ENCODE results near the gene LPAR2.
"Not testable (repeated sequence)": the region's sequence is repeated elsewhere in the genome, so short reads cannot be mapped to it uniquely, and the experiment has no call there.

Gene LPAR2

DNA sequence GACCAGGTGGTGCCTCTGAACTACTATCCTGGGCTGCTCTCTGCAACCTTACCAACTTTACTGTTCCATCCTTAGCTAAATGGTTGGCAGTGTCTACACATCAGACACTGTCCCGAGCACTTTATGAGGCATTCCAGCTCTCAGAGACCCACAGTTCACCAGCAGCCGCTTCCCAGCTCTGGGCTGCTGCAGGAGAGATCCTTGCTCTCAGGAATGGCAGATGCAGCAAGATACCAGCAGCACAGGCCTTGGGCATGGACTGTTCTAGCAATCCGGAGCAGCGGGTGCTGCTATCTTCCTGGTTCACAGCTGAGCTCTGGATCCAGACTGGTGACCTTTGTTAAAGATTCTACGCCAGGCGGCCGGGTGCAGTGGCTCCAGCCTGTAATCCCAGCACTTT is 3.3 kb upstream of the LPAR2 start:
- no peak for DNase-seq (ENCODE audit: low read depth)

DNA sequence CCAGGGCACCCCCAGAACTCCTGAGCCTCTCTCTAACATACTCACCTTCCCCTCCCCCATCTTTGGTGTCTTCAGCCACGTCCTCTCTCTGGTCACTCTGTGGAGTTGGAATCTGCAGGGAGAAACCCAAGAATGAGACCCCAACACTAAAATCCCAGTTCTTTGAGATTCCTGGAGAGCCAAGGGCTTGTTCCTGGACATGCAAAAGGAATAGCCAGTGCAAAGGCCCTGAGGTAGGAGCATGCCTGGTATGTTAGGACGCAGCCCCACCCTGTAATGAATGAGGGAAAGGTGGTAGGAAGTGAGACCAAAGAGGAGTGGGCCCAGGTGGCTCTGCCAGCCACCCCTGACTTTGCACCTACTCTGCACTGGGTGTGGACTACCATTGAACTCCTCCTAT is 2.4 kb upstream of the LPAR2 start:
- DNase-seq (ENCODE audit: low read depth), result no peak

DNA sequence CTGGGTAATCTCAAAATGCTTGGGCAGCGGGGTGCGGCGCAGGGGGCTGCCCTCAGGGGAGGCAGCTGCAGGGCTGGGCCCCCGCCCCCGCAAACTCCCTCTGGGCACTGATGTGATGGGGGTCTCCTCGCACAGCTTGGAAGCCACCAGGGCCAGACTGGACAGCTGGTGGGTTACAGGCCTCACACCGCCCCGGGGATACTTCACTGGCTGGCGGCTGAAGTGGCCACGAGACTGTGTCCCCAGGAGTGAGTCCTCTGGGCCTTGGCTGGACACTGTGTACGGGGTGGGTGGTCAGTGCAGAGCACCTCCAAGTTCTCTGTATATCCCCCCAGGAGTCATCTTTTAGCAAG is 2.0 kb upstream of the LPAR2 start:
- no peak for DNase-seq (ENCODE audit: low read depth)

DNA sequence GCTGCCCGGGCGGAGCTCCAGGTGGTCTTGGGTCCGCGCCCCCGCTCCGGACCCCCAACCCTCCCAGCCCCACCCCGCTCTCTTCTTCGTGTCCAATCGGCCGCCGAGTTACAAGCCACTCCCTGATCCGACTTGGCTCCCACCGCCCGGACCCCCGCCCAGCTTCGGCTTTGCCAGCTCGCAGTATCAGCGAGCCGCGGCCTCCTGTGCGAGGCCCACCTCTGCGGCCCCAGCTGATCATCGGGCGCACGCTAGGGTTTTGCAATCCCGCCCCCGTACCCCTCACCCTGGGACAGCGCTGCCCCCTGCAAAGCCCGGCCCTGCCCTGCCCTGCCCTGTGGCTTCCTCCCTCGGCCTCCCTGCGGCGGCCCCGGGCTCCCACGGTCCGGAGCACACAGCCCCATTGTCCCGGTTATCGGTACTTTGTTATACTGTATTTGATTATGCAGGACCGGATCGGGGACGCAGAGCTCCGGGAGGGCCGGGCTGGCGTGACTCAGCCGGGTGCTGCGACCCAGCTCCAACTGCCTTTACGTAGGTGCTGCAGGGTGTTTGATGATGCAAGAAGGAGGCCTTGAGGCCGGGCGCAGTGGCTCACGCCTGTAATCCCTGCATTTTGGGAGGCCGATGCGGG is 598 bp upstream of the LPAR2 start:
- peak; percentile 76 for DNase-seq (ENCODE audit: low read depth)

DNA sequence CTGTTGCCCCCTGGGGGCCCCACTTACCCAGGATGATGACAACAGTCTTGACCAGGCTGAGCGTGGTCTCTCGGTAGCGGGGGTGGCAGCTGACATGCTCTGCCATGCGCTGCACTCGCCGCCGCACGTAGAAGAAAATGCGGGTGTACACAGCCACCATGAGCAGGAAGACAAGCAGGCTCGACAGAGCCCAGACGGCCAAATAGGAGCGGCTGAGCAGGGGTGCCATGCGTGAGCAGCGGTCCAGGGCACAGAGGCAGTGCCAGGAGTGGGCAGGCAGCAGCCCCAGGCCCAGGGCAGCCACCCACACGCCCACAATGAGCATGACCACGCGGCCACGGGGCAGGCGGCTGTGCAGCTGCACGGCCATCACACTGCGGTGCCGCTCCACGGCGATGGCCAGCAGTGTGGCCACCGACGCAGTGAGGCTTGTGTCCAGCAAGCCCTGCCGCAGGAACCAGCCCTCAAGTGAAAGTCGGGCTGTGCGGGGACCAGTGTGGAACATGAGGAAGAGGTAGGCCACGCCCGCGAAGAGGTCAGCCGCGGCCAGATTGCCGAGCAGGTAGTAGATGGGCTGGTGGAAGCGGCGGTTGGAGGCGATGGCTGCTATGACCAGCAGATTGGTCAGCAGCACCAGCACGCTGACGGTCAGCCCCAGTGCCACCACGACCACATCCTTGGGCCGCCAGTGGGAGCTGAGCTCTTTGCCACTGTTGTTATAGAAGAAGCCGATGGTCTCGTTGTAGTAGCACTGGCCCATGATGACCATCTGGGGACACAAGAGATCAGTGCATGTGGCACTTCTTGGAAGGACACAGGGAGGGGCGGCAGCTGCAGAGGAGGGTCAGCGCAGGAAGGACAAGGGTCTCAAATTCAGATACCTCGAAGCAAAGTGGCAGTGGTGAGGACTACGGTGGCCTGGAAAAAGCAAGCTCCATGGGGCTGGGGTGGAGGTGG is 1.2 kb downstream of the LPAR2 start:
- no peak for DNase-seq (ENCODE audit: low read depth)

DNA sequence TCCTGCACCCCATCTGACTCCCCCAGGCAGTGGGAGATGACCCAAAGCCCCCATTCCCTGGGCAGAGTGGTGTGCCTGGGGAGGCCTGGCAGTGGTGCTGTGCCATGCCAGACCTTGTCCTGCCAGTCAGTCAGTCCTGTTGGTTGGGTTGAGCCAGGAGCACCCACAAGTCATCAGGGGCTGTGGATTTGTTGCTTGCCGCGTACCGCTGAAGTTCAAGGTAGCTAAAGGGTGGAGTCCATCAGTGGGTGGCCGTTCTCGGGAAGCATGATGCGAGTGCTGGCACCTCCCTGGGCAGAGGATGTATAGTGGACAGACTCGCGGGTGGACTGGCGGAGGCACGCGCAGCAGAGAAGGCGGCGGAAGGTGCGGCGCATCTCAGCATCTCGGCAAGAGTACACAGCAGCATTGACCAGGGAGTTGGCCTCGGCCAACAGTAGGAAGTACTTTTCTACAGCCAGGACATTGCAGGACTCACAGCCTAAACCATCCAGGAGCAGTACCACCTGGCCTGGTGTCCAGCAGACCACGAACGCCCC is 3.9 kb downstream of the LPAR2 start:
- DNase-seq (ENCODE audit: low read depth), result no peak

DNA sequence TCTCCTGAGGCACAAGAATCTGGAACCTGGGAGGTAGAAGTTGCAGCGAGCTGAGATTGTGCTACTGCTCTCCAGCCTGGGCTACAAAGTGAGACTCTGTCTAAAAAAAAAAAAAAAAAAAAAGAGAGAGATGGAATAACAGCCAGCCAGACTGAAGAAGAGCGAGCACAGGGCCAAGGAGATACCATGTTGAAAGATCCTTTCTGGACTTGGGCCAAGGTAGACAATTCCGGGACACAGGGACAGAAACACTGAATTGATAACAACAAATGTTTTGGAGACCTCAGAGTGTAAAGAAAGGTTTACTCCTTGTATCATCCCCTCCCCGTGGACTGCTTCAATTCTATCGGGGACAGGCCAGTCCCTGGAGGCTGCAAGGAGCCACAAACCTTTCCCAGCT is 4.6 kb downstream of the LPAR2 start:
- no peak for DNase-seq (ENCODE audit: low read depth)

DNA sequence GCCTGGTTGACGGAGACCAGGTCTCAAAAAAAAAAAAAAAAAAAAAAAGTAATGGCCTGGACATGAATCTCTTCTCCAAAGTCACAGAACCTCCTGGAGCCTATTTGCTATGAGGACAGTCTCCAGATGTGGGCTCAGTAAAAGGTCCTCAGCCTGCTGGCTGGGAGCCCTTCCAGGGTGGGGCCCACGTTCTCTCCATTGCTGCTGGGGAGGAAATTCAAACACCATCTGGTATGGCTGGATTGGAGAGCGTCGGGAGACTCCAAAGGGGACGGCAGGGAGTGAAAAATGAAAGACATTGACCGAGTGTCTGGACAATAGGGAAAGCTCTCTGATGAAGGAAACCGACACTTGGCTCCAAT is 8.2 kb downstream of the LPAR2 start:
- no peak for DNase-seq (ENCODE audit: low read depth)

DNA sequence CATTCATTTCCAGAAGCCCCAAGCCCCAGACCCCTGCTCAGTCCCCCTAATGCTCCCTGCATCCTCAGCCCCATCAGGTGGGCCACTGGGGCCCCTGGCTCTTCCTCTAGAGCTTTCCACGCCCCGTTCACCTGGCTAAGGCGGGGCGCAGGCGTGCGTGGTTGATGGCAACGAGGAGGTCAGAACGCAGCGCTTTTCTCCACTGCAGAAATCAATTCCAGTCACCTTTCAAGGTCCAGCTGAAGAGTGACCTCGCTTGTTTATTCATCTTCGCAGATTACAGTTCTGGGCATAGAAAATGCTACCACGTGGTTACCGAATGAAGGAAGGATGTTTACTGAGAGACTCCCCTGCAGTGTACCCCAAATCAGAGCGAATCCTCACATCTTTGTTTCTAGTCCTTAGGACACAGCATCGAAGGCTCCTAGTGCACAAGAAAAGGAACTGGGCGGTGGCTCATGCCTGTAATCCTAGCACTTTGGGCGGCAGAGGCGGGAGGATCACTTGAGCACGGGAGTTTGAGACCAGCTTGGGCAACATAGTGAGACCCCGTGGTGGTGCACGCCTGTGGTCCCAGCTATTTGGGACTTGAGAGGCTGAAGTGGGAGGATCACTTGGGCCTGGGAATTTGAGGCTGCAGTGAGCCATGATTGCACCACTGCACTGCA is 8.7 kb downstream of the LPAR2 start:
- DNase-seq (ENCODE audit: low read depth), result no peak

DNA sequence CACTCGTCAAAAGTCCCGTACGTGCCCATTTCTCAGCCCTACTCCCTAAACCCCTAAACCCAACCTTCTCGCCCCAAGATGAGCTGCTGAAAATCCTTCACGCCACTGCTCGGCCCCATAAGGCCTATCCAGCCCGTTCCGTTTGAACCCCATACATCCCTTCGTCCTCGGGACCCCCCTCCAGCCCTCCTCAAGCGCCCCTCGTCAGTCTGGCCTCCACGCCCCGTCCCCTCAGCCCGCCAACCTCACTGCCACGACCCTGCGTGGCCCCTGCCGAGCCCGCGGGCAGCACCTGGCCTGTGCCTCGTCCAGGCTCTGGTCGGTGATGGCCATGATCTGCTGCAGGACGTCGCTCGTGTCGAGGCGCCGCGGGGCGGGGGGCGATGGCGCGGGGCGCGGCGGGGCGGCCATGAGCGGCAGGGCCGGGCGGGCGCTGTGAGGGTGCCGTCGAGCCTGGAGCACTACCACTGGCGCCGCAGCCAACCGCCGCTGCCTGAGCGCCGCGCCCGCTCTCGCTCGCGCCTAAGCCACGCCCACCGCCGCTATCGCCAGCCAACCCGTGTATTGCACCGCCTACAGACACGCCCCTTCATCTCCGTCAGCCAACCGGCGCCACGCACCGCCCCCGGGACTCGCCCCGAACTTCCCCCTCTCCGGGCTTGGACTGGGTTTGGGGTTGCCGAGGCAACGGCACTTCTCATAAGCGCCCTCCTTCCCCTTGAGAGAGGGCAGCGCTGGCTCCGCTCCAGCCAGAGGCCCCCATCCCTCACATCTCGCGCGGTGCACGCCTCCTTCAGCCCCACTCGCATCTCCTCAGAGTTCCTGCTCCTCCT is 9.6 kb downstream of the LPAR2 start, which contains the start of gene PBX4:
Gene PBX4 (minus strand): TSS at position 469 of the 833 bp plus-strand sequence. CDS start 58 bp downstream, at position 411.
- peak; percentile 68 for DNase-seq (ENCODE audit: low read depth)

DNA sequence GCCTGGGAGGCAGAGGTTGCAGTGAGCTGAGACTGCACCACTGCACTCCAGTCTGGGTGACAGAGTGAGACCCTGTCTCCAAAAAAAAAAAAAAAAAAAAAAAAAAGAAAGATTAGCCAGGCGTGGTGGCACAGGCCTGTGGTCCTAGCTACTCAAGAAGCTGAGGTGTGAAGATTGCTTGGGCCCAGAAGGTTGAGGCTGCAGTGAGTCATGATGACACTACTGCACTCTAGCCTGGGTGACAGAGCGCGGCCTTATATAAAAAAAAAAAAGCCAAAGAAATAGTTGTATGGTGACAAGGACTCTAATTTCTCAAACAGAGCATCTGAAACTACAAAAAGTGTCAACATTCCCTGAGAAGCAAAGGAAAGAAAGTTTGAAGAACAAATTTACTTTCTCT is 12.9 kb downstream of the LPAR2 start:
- DNase-seq (ENCODE audit: low read depth), result no peak

DNA sequence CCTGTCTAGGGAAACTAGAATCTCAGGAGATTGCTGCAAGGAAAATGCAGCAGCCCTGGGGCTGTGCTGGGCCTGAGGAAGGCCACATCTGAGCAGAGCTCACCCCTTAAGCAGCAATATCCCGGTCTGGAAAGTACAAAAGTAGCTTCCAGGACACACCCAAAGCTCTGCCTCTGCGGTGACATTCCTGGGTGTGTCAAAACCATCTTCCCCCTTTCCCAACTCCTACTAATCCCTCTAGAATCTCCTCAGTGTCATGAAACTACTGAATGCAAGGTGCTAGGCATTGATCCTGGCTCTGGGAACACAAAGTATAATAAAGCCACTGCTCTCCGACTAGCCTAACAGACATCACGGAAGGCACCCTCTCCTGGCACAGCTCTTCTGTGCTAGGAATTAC is 14.5 kb downstream of the LPAR2 start:
- DNase-seq (ENCODE audit: low read depth), result peak; percentile 19

DNA sequence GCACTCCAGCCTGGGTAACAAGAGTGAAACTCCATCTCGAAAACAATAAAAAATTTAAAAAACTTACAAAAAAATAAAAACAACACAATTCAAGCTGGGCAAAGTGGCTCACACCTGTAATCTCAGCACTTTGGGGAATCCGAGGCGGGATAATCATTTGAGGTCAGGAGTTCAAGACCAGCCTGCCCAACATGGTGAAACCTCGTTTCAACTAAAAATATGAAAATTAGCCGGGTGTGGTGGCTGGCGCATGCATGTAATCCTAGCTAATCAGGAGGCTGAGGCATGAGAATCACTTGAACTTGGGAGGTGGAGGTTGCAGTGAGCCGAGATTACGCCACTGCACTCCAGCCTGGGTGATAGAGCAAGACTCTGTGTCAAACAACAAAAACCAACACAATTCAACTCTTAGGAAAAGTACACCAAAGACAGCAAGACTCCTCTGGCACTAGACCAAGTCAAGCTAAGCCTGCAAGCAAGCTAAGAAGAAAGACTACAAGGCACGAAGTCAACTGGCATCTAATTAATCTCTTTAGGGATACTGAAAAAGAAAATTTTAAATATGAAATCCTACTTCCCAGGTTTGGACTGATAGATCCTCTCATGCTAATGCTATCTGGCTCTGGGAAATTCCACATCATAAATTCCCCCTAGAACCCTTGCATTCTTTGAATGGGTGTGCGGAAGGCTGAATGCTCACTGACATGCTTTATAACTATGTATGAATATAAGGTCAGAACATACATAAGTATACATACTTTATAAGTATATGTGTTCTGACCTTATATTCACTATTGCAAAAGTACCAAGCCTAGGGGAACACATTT is 17.4 kb downstream of the LPAR2 start:
- peak; percentile 48 for DNase-seq (ENCODE audit: low read depth)

DNA sequence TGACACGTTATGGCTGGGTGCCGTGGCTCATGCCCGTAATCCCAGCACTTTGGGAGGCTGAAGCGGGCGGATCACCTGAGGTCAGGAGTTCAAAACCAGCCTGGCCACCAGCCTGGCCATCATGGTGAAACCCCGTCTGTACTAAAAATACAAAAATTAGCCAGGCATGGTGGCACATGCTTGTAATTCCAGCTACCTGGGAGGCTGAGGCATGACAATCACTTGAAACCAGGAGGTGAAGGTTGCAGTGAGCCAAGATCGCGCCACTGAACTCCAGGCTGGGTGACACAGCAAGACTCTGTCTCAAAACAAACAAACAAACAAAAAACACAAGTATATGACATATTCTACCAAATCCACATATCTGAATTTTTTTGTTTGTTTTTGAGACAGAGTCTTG is 21.3 kb downstream of the LPAR2 start:
- not testable (repeated sequence) for DNase-seq (ENCODE audit: low read depth)

DNA sequence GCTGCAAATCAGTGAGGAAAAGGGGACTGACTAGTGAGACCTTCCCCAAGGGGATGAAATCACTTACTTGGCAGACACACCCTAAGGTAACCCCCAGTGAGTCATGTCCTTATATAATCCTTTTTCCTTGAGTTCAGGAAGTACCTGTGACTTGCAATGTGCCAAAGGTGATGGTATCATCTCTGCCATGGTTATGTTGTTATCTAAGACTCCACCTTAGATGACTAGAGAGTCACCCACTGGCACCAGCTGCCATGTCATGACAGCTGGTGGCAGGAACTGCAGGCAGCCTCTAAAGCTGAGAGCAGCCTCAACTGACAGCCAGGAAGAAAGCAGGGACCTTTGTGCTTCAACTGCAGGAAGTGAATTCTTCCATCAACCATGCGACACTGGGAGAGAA is 22.0 kb downstream of the LPAR2 start:
- DNase-seq (ENCODE audit: low read depth), result no peak

DNA sequence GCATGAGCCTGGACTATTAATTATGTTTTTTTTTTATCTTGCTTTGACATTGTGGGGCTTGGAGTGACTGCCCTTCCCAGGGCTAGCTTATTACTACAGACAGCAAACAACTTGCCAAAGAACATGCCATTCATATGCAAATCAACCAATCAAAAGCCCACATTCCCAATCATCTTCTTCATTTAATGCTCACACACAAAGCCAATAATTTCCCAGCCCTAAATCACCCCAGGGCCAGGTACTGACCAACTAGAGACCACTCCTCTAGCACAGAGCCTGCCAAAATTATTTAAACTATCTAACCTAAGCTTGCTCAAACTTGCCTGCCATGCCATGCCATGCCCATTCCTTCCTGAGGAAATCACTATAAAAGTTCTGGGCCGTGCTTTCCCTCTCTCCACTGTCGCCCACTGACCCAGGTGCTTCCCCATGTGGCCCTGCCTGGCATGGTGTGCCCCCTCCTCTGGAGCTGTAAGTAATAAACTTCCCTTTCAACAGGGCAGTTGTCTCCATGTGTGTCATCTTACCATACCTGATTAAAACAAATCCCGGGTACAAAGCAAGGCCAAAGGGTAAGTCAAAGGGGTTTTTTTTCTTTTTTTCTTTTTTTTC is 25.2 kb downstream of the LPAR2 start:
- no peak for DNase-seq (ENCODE audit: low read depth)

DNA sequence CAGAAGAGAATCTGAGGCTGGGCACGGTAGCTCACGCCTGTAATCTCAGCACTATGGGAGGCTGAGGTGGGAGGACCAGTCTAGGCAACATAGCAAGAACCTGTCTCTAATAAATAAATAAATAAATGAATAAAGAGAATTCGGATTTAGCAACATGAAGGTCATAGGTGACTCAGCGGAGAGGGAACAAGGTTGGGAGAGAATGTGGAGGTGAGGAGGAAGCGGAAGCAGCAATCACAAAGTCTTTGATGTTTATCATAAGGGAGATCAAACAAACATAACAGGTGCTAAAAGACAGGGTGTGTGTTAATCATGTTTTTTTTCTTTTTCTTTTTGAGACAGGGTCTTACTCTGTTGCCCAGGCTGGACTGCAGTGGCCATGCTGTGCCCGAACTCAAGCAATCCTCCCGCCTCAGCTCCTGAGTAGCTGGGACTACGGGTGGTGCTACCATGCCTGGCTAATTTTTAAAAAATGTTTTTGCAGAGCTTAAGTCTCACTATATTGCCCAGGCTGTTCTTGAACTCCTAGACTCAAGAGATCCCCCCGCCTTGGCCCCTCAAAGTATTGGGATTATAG is 25.8 kb downstream of the LPAR2 start:
- DNase-seq (ENCODE audit: low read depth), result no peak

DNA sequence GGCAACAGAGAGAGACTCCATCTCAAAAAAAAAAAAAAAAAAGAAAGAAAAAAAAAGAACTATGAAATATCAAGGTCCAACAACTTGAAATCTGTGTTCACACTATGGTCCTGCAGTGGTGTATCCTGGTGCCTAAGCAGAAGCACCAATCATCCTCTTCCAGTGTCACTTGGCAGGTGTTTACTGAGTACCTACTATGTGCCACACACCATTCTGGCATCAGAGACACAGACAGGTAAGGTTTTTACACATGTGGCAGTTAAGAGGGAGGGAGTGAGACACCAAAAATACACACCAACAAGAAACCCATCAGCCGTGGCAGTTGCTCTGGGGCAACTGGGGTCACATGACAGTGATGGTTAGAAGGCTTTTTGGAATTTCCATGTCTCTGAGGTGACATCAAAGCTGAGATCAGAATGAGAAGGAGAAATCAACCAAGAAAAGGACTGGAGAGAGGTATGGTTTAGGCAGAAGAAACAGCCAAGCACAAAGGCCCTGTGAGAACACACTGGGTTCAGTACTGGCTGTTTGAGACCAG is 27.2 kb downstream of the LPAR2 start:
- DNase-seq (ENCODE audit: low read depth), result no peak

DNA sequence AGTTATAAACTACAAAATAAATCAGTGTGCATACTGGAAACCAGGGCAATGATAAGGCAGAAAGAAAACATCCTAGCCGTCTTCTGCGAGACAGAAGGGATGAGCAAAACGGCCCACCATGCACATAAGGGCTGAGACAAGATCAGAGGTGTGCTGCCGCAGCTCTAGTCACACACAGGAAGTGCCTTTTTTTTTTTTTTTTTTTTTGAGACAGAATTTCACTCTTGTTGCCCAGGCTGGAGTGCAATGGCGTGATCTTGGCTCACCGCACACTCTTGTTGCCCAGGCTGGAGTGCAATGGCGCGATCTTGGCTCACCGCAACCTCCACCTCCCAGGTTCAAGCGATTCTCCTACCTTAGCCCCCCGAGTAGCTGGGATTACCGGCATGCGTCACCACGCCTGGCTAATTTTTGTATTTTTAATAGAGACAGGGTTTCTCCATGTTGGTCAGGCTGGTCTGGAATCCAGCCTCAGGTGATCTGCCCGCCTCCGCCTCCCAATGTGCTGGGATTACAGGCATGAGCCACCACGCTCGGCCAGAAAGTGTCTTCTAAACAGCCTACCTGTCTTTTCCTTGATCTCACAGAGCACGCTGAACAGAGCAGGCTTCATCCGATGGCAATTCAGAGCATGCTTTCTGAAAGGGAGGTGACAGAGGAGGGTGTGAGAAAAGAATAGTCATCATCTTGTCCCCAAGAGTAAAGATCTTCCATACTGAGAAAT is 29.1 kb downstream of the LPAR2 start:
- not testable (repeated sequence) for DNase-seq (ENCODE audit: low read depth)
